NT2/D1 (cell line): Measurements from ENCODE around the gene ABLIM1.

Experiments
- SUZ12 ChIP-seq: IDR thresholded peaks from 2 replicates; pipeline ENCODE4 v1.6.1; 2011; ENCODE audit not compliant: insufficient read length, insufficient read depth; ENCODE audit errors: extremely low read depth
- ZNF274 ChIP-seq: IDR thresholded peaks from 2 replicates; pipeline ENCODE4 v1.6.1; 2011; ENCODE audit warnings: mild to moderate bottlenecking, low read depth, low read length

- TF ChIP-seq ZNF274 (no peak), SUZ12 (no peak)
Observed at GRCh38 chr10:114538181-114538906, 119.7 kb downstream of the ABLIM1 start.
